Activated gamma-delta T cell treated with anti-CD3 and anti-CD28 coated beads, Interleukin-2, amount 50 U/mL, for 16 hours (primary cell): ENCODE results near the gene SP8.

Experiments
- DNase-seq: peaks from one replicate; pipeline ENCODE4 v3.0.0-alpha.2; 2020; ENCODE audit warnings: low read depth

Gene SP8

DNA sequence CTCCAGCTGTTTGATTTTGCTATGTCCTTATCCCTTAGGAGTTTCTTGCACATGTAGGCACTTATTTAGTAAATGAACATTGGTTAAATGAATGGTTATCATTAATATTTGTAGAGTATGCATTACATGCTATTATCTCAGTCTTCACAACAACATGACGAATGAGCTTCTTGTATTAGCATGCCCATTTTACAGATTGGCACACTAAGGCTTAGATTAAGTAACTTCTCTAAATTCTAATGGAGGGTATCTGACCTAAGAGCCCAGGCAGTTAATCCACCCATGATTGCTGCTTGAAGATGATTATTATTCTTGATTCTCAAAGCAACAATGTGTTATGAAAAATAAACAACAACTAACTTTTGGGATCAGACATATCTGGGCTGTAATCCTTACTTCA, 32.7 kb downstream of the SP8 start:
- DNase-seq, result no peak

DNA sequence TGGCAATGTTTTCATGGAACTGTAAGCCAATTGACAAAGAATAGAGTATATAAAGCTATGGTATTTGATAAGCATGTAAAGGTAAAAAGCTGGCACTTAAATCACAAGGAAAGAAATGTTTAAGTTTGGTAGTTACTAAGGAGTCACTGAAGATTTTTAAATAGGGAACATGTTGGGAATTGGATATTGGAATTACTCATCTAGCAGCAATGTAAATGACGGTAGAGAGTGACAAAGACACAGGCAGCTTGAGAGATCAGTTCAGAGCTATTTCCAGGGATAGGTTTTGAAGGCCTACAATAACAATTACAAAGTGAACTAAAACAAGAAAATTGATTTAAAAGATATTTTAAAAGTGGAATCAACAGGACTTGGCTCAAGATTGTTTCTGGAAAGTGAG, 36.8 kb downstream of the SP8 start:
- DNase-seq, result no peak

DNA sequence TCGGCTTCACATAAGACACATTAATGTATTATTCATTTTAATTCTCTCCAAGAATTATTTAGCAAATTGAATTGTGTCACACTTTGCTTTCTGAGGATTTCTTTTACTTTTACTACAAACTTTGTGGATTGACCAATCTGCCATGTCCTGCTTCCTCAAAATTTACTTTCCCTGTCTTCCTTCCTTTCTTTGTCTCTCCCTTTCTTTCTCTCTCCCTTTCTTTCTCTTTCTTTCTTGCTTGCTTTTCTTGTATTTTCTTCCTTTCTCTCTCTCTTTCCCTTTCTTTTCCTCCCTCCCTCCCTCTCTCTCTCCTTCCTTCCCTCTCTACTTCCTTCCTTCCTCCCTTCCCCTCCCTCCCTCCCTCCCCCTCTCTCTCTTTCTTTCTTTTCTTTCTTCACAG, 37.8 kb downstream of the SP8 start:
- DNase-seq, result no peak

DNA sequence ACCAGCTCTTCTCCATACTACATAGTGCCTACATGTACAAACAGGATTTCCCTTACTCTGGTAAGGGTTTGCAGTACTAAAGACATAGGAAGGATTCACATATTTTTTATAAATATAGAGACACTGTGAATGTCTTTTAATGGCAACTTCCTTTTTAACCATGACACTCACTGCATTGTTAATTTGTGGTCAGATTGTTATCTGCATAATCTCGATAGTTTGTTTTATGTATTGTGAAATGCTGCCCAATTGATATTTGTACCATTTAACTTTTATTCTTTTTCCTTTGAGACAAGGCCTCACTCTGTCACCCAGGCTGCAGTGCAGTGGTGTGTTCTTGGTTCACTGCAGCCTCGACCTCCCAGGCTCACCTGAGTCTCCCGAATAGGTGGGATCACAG, 39.7 kb downstream of the SP8 start:
- DNase-seq, result no peak

DNA sequence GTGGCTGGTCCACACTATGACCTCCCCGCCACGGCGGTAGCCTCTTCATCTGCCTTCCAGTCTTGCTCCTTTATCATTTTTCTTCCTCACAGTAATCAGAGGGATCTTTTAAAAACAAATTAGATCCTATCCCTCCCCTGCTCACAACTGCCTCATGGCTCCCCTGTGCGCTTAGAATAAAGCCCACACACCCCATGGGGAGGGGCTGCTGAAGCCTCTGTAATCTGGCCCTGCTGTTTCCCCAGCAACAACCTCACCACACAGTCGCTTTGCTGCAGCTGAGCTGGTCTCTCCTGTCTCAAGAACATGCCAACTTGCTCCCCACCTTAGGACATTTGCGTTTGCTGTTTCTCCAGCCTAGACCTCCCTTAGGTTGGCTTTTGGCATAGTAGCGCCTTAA, 41.0 kb downstream of the SP8 start:
- no peak for DNase-seq

DNA sequence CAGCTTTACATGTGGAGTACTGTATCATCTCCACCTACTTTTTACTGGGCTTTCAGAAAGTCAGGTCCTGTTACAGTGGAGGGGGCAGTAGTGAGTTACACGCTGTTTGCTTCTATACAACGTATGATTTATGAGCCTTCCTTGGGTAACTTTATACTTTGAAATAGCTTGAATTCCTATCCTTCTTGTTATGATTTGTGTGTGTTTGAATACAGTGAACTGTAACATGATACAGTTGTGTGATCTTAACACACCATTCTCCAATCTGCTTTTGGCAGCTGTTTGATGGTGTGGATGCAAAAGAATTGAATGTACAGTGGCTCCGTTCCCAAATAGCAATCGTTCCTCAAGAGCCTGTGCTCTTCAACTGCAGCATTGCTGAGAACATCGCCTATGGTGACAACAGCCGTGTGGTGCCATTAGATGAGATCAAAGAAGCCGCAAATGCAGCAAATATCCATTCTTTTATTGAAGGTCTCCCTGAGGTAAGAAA, 41.7 kb downstream of the SP8 start:
- DNase-seq, result no peak

DNA sequence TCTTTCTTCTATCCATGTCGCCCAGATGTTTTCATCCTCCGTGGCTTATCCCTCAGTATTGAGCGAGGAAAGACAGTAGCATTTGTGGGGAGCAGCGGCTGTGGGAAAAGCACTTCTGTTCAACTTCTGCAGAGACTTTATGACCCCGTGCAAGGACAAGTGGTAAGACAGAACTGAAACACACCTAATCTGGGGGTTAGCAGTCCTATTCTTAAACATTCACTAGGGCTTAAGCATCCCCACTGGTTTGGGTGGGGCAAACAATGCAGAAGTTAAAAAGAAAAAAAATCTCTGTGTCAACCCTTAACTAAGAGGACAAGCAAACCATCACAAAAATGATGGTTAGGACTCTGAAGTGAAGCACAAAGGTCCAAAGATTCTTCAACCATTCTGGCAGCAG, 43.8 kb downstream of the SP8 start:
- no peak for DNase-seq

DNA sequence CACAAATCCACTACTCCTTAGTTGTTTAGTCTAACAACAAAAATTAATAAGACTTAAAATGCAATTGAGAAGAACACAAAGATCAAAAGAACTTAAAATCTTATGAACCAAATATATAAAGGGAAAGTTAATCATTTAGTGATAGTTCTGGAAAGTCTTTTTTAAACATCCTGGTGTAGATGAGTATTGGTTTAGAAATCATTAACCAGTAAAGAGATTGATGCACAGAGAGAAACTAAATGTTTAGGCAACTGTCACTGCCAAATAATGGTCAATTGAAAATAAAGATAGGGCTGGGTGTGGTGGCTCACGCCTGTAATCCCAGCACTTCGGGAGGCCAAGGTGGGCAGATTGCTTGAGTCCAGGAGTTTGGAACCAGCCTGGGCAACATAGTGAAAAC, 44.9 kb downstream of the SP8 start:
- no peak for DNase-seq

DNA sequence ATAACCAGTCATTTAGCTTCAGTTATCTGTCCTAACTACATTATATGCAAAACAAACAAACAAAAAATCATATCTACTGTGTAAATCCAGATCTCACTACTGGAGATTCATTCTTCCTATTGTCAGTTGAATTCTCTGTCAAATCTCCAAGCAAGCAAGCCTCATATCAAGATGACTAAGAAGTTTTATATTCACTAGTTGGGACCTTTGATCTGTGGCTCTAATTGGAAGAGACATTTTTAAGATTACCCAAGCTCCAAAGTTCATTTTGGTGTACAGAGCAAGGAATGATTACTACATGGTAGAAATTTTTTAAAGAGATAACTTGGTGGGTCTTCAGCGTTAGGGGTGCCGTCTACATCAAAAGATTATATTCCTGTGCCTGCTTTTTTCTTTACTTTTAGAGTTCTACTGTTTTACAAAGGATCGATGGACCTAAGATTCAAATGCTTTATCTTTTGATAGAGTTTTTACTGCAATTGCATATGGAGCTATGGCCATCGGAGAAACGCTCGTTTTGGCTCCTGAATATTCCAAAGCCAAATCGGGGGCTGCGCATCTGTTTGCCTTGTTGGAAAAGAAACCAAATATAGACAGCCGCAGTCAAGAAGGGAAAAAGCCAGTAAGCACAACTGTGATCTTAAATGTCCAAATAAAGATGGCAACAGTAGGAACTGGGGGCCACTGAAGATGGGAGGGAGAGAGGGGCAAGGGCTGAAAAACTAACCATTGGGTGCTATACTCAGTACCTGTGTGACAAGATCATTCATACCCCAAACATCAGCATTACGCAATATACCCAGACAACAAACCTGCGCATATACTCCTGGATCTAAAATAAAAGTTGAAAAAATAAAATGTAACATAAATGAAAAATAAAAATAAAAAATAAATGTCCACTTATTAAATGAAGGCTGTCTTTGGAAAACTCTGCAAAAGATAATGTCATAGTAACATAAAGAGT, 47.9 kb downstream of the SP8 start:
- no peak for DNase-seq

DNA sequence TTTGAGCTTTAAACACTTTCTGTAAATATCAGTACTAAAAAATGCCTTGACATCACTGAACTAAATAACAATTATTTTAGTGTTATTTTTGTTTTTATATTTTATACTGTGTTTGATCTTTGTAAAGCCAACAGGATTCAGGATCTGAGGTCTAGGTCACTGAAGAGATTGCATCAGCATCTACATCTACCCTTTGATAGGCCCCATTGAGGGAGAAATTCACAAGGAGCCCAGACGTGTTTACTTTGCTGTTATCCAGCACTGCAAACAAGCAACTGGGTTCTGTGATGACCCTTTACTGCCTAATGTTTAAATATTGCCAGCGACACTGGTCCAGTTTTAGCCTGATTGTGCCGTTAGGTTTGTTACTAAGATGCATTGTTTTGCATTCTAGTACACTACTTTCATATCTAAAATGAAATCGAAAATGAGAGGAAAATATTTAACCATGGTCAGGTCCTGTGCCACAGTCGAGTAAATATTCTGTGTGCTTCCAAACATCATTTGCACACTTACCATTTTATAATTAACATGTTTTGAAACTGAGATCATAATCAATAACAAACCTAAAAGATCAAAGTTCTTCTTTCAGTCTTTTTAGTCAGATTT, 48.7 kb downstream of the SP8 start:
- DNase-seq, result no peak

DNA sequence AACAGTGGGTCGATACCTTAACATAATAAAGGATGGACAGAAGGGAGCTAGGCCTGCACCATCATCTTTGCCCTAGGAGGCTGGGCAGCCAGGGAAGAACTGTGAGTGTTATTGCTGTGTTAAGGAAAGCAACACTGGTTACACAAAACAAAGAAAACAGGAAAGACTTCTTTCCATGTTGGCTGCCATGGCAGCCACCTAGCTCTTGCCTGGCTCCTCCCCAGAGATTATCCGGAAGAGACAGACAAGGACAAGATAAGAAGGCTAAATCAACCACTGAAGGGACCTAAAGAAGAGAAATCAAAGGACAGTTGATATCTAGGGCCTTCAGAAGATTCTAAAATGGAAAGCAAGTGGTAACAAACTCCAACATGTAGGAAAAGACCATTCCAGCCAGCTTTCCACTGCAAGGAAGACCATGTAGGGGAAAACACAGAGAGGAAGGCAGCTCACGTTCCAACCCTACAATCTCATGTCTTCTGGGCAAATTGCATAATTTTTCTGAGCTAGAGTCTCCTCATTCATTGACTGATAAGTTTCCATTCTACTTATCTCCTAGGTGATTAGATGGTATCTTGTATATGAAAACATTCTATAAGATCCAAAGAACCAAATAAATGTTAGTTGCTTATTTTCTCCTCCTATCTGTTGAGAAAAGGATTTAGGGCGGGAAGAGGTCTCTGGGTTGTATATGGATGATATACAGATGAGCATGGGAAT, 51.2 kb downstream of the SP8 start:
- no peak for DNase-seq
